OCI-LY3 (cell line): ENCODE data around the gene MED13L.

ENCODE experiments used
- EZH2phosphoT487 ChIP-seq: fragments of 200-600 bp; shearing (Covaris generic); IDR thresholded peaks from 2 replicates; pipeline ENCODE4 v1.6.1; 2018; ENCODE audit warnings: antibody characterized with exemption, mixed run types, low read depth
- TF ChIP-seq, protein P1 (sequence below): fragments of 200-600, 300-600 bp; sonication (generic); IDR thresholded peaks from 2 replicates; pipeline ENCODE4 v1.5.1; 2014; ENCODE audit warnings: antibody characterized with exemption, low read length, low read depth

GRCh38 chr12:116148844-116149243 lies 128.6 kb downstream of the MED13L start:
- TF ChIP-seq, protein P1, sequence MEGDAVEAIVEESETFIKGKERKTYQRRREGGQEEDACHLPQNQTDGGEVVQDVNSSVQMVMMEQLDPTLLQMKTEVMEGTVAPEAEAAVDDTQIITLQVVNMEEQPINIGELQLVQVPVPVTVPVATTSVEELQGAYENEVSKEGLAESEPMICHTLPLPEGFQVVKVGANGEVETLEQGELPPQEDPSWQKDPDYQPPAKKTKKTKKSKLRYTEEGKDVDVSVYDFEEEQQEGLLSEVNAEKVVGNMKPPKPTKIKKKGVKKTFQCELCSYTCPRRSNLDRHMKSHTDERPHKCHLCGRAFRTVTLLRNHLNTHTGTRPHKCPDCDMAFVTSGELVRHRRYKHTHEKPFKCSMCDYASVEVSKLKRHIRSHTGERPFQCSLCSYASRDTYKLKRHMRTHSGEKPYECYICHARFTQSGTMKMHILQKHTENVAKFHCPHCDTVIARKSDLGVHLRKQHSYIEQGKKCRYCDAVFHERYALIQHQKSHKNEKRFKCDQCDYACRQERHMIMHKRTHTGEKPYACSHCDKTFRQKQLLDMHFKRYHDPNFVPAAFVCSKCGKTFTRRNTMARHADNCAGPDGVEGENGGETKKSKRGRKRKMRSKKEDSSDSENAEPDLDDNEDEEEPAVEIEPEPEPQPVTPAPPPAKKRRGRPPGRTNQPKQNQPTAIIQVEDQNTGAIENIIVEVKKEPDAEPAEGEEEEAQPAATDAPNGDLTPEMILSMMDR, result no peak
- TF ChIP-seq EZH2phosphoT487, result no peak
